HEK293T (cell line): ENCODE measurements around the gene MCEMP1.

Experiments used
- CTCF ChIA-PET: fragments of 350-600 bp; formaldehyde crosslinking; extraction: SDS; loops from one replicate; lab custom pipeline; 2021; ENCODE audit warnings: antibody characterized with exemption, inconsistent platforms; lab: Yijun Ruan, JAX
- POLR2A ChIA-PET: fragments of 350-600 bp; formaldehyde crosslinking; extraction: SDS; loops from one replicate; lab custom pipeline; 2020; ENCODE audit warnings: antibody characterized with exemption, inconsistent platforms; lab: Yijun Ruan, JAX
- DNase-seq: peaks from one replicate; pipeline ENCODE4 v3.0.0; 2012; ENCODE audit warnings: mixed read lengths; ENCODE audit errors: extremely low spot score
- ARNT ChIP-seq: fragments of 450-650 bp; IDR thresholded peaks from 2 replicates; pipeline ENCODE4 v1.6.1; 2017; ENCODE audit warnings: mild to moderate bottlenecking
- BHLHE40 ChIP-seq: fragments of 450-650 bp; IDR thresholded peaks from 2 replicates; pipeline ENCODE4 v1.6.1; 2016; ENCODE audit warnings: mild to moderate bottlenecking, moderate library complexity, borderline replicate concordance
- CTBP1 ChIP-seq: fragments of 450-650 bp; IDR thresholded peaks from 2 replicates; pipeline ENCODE4 v1.6.1; 2016; ENCODE audit warnings: borderline replicate concordance
- ELF4 ChIP-seq: fragments of 450-650 bp; IDR thresholded peaks from 2 replicates; pipeline ENCODE4 v1.6.1; 2017; ENCODE audit warnings: antibody characterized with exemption
- FOXA1 ChIP-seq: fragments of 450-650 bp; IDR thresholded peaks from 2 replicates; pipeline ENCODE4 v1.6.1; 2016; ENCODE audit warnings: mild to moderate bottlenecking
- FOXK2 ChIP-seq: fragments of 450-650 bp; IDR thresholded peaks from 2 replicates; pipeline ENCODE4 v1.6.1; 2016; ENCODE audit warnings: mild to moderate bottlenecking
- FOXM1 ChIP-seq: fragments of 450-650 bp; IDR thresholded peaks from 2 replicates; pipeline ENCODE4 v1.6.1; 2017; ENCODE audit warnings: mild to moderate bottlenecking, borderline replicate concordance
- HDGF ChIP-seq: fragments of 450-650 bp; IDR thresholded peaks from 2 replicates; pipeline ENCODE4 v1.6.1; 2017; ENCODE audit warnings: antibody characterized with exemption, borderline replicate concordance
- L3MBTL2 ChIP-seq: fragments of 450-650 bp; conservative IDR thresholded peaks from 2 replicates; pipeline ENCODE4 v1.6.1; 2016; ENCODE audit warnings: mild to moderate bottlenecking
- LEF1 ChIP-seq: fragments of 450-650 bp; IDR thresholded peaks from 2 replicates; pipeline ENCODE4 v1.6.1; 2017; ENCODE audit warnings: mild to moderate bottlenecking, borderline replicate concordance
- NFRKB ChIP-seq: fragments of 450-650 bp; IDR thresholded peaks from 2 replicates; pipeline ENCODE4 v1.6.1; 2016; ENCODE audit warnings: mild to moderate bottlenecking, moderate library complexity
- PKNOX1 ChIP-seq: fragments of 450-650 bp; IDR thresholded peaks from 2 replicates; pipeline ENCODE4 v1.6.1; 2016
- SP1 ChIP-seq: fragments of 450-650 bp; IDR thresholded peaks from 2 replicates; pipeline ENCODE4 v1.6.1; 2017
- SUZ12 ChIP-seq: fragments of 450-650 bp; IDR thresholded peaks from 2 replicates; pipeline ENCODE4 v1.6.1; 2016; ENCODE audit warnings: mild to moderate bottlenecking
- TARDBP ChIP-seq: fragments of 450-650 bp; IDR thresholded peaks from 2 replicates; pipeline ENCODE4 v1.6.1; 2016
- ZNF384 ChIP-seq: fragments of 450-650 bp; IDR thresholded peaks from 2 replicates; pipeline ENCODE4 v1.6.1; 2016

MCEMP1 gene

GRCh38 chr19:7698583-7698982, 21.7 kb downstream of the MCEMP1 start:
- TF ChIP-seq FOXM1 (no peak), ELF4 (no peak), TARDBP (no peak), FOXA1 (no peak), CTBP1 (no peak), BHLHE40 (no peak), L3MBTL2 (no peak), NFRKB (no peak), SP1 (no peak)
- ChIA-PET CTCF (interaction anchor here (0.7 to 1.5 kb wide), 2 partner anchors 18 kb away, joined by 3 to 4 read pairs; partner anchors contain the start of gene TRAPPC5), POLR2A (interaction anchor here (1.4 to 1.7 kb wide), 2 partner anchors 9 to 18 kb away, joined by 3 to 10 read pairs; partner anchors contain the start of gene TRAPPC5)
- no peak for DNase-seq

- POLR2A ChIA-PET = interaction anchor here (1.7 kb wide), 1 partner anchor 18 kb away, joined by 10 read pairs; the partner anchor contains the start of gene TRAPPC5
- CTCF ChIA-PET = interaction anchor here (0.7 kb wide), 1 partner anchor 18 kb away, joined by 3 read pairs; the partner anchor contains the start of gene TRAPPC5
- no peak for TF ChIP-seq FOXA1
- TF ChIP-seq FOXK2 = no peak
- no peak for TF ChIP-seq FOXM1
- TF ChIP-seq CTBP1 = no peak
- no peak for TF ChIP-seq SUZ12
- no peak for TF ChIP-seq L3MBTL2
- TF ChIP-seq HDGF = no peak
- TF ChIP-seq ARNT = no peak
- TF ChIP-seq LEF1 = no peak
- TF ChIP-seq PKNOX1 = no peak
- no peak for TF ChIP-seq SP1
- DNase-seq = no peak
Observed at GRCh38 chr19:7699003-7699402, 22.1 kb downstream of the MCEMP1 start.

- DNase-seq = no peak
- TF ChIP-seq PKNOX1 = no peak
- no peak for TF ChIP-seq NFRKB
- TF ChIP-seq CTBP1 = no peak
- no peak for TF ChIP-seq FOXK2
- TF ChIP-seq FOXA1 = no peak
- TF ChIP-seq ARNT = no peak
- ChIA-PET POLR2A (no interaction called here), CTCF (interaction anchor here (0.7 kb wide), 1 partner anchor 19 kb away, joined by 3 read pairs; the partner anchor contains the start of gene TRAPPC5)
Observed at GRCh38 chr19:7699417-7700401, 22.8 kb downstream of the MCEMP1 start.

GRCh38 chr19:7701049-7701653, 24.3 kb downstream of the MCEMP1 start:
- TF ChIP-seq FOXK2 (no peak), ZNF384 (no peak), FOXM1 (no peak), TARDBP (no peak), BHLHE40 (no peak), LEF1 (no peak), L3MBTL2 (no peak)

GRCh38 chr19:7701654-7702457, 25.0 kb downstream of the MCEMP1 start, which contains the start of gene FCER2:
Gene FCER2 (minus strand): TSS chr19:7702131. CDS start chr19:7699760, 2,371 bp downstream.
- POLR2A ChIA-PET = no interaction called here
- CTCF ChIA-PET = no interaction called here
- TF ChIP-seq CTBP1 = no peak
- no peak for TF ChIP-seq HDGF
- no peak for TF ChIP-seq FOXK2
- TF ChIP-seq LEF1 = no peak
- no peak for TF ChIP-seq TARDBP
- no peak for TF ChIP-seq FOXM1
- TF ChIP-seq PKNOX1 = no peak
- TF ChIP-seq SUZ12 = no peak
- no peak for TF ChIP-seq ELF4
- TF ChIP-seq ZNF384 = no peak
- TF ChIP-seq SP1 = no peak
- TF ChIP-seq FOXA1 = no peak
- TF ChIP-seq NFRKB = no peak
- no peak for TF ChIP-seq ARNT
- no peak for TF ChIP-seq L3MBTL2
- DNase-seq = no peak

More at GRCh38 chr19:7701049-7701653, 24.3 kb downstream of the MCEMP1 start:
- ChIA-PET POLR2A (no interaction called here), CTCF (no interaction called here)
- DNase-seq = no peak
